ENCODE results near the gene TCHP.

The TCHP gene

DNA sequence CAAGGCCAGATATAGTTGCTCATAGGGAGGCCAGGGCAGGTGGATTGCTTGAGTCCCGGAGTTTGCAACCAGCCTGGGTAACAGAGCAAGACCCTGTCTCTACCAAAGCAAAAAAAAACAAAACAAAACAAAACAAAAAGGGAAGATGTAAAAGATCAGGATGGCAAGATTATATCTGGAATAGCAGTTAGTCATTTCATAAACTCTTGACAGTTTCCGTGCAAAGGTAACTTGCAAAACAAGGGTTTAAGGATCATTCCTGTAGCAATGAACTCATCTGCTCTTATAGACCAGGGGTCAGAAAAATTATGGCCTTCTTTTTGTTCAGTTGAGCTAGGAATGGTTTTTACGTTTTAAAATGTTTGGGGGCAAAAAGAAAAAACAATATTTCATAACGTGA, 66.5 kb downstream of the TCHP start:
- DNase-seq = no peak

DNA sequence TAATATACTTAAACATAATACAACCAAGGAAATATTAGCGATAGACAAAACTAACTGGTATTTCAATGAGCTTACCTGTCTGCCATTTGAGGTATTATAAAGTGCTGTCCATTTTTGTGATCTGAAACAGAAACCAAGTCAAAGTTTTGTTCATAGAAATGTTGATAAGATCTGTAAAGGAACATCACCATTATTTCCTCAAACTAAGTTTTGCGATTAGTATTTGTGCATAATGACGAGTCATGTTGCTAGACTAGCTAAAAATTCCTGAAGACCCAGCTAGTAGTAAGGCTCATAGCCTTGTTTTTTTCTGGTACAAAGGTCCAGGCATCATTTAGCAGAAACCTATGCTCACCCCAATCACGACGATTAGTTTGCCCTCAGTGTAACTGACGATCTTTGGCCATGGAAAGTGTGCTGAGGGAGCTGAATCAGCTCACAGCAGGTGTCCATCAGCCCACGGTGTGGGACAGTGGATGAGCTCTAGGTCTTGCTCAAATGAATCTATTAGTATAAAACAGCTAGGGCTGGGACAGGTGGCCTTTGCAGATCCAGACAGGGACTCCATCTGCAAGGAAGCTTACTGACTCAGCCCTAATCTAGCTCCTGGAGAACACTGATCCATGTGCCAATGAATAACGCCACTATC, 67.4 kb downstream of the TCHP start:
- DNase-seq = peak in 1 of 2 donors; percentile 55
